Brain microvascular endothelial cell (primary cell): ENCODE data around the gene TBC1D12.

Experiments used
- DNase-seq: peaks from one replicate; pipeline ENCODE4 v3.0.0-alpha.2; 2020
- H3K27ac ChIP-seq: fragments of 250-450 bp; sonication (Bioruptor Pico); 2 replicates; pipeline ENCODE4 v1.5.1; 2020; ENCODE audit warnings: mild to moderate bottlenecking, moderate library complexity
- H3K27me3 ChIP-seq: fragments of 250-450 bp; sonication (Bioruptor Pico); replicated peaks from 2 replicates; pipeline ENCODE4 v1.5.1; 2020; ENCODE audit warnings: mild to moderate bottlenecking
- H3K36me3 ChIP-seq: fragments of 250-450 bp; sonication (Bioruptor Pico); replicated peaks from 2 replicates; pipeline ENCODE4 v1.5.1; 2020; ENCODE audit warnings: mild to moderate bottlenecking
- H3K4me3 ChIP-seq: 2 replicates; pipeline ENCODE4 v1.5.1; 2011; ENCODE audit warnings: low read depth, mild to moderate bottlenecking, control low read depth, low read length, moderate library complexity
- in situ Hi-C: cut with HindIII; loops from 2 replicates; pipeline ENCODE4 v1.10.0; 2017; ENCODE audit warnings: low sequenced_read_pairs, low pct_ligation_motif_present
- TF ChIP-seq, protein P1 (sequence below): IDR thresholded peaks from 2 replicates; pipeline ENCODE4 v1.5.1; 2011; ENCODE audit warnings: low read depth, mild to moderate bottlenecking, moderate library complexity, low read length, control low read depth, inconsistent platforms; ENCODE audit errors: missing control alignments

Gene TBC1D12

DNA sequence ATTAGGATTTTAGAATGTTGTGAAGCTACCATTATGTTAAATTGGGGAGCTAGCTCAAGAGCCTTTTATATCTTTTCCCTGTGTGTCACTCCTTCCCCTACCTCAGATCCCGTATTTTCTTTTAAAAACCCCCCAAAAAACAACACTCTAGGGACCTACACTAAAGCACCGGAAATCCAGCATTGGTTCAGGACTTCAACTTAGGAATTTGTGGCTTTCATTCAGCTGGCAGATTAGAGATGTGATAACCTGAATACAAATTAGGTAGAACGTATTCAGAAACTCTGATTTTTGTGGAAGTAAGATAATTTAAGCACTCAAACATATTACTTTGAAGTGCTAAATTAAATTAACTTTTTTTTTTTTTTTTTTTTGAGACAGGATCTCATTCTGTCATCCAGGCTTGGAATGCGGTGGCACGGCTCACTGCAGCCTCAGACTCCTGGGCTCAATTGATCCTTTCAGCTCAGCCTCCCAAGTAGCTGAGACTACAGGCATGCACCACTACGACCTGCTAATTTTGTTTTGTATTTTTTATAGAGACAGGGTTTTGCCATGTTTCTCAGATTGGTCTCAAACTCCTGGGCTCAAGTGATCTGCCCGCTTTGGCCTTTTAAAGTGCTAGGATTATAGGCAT lies 6.8 kb downstream of the TBC1D12 start:
- in situ Hi-C loops: no loop called here
- Histone ChIP-seq H3K4me3 (no peak overlapping the region), H3K27me3 (no peaks in the 10 kb centered on the region), H3K27ac (no peak overlapping the region), H3K36me3 (no peaks in the 10 kb centered on the region)
- no peak for DNase-seq
- TF ChIP-seq, protein P1, sequence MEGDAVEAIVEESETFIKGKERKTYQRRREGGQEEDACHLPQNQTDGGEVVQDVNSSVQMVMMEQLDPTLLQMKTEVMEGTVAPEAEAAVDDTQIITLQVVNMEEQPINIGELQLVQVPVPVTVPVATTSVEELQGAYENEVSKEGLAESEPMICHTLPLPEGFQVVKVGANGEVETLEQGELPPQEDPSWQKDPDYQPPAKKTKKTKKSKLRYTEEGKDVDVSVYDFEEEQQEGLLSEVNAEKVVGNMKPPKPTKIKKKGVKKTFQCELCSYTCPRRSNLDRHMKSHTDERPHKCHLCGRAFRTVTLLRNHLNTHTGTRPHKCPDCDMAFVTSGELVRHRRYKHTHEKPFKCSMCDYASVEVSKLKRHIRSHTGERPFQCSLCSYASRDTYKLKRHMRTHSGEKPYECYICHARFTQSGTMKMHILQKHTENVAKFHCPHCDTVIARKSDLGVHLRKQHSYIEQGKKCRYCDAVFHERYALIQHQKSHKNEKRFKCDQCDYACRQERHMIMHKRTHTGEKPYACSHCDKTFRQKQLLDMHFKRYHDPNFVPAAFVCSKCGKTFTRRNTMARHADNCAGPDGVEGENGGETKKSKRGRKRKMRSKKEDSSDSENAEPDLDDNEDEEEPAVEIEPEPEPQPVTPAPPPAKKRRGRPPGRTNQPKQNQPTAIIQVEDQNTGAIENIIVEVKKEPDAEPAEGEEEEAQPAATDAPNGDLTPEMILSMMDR: no peak

DNA sequence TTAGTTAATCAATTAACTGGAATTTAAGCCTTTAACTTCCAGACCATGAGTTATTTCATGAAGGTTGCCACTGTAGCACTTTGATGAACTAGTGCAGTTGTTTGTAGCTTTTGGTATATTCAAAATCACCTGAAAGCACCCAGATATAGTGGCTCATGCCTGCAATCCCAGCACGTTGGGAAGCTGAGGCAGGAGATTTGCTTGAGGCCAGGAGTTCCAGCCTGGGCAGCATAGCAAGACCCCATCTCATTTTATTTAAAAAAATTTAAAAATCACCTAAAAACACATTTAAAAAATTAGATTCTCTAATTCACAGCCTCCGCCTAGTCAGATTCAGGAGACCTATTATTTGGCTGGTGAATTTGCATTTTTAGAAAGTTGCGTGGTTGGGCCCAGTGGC lies 9.0 kb downstream of the TBC1D12 start:
- H3K36me3 ChIP-seq: no peaks in the 10 kb centered on the region
- H3K4me3 ChIP-seq: no peak overlapping the region
- no peak for DNase-seq
- H3K27me3 ChIP-seq: no peaks in the 10 kb centered on the region
- H3K27ac ChIP-seq: no peak overlapping the region
- in situ Hi-C loops: no loop called here
- TF ChIP-seq, protein P1: no peak

DNA sequence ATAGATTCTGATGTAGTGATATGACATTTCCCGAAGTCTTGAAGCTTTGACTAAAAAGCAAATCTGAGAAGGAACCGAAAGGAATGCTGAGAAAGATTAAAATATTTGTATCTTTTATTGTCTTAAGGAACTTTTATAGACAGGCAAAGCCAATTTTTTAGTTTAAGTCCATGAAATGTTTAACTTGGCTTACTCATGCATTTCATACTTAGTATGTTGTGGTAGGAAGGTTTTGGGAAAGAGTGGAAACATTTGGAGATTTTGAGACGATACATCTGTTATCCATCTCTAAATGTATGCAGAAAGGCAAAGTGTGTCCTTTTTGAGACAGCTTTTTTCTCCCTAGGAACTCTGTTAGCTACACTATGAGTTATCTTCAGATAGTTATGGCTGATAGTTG lies 10.1 kb downstream of the TBC1D12 start:
- no peaks in the 10 kb centered on the region for H3K36me3 ChIP-seq
- H3K4me3 ChIP-seq: no peak overlapping the region
- no peaks in the 10 kb centered on the region for H3K27me3 ChIP-seq
- DNase-seq: no peak
- in situ Hi-C loops: no loop called here
- TF ChIP-seq, protein P1: no peak
- no peak overlapping the region for H3K27ac ChIP-seq

DNA sequence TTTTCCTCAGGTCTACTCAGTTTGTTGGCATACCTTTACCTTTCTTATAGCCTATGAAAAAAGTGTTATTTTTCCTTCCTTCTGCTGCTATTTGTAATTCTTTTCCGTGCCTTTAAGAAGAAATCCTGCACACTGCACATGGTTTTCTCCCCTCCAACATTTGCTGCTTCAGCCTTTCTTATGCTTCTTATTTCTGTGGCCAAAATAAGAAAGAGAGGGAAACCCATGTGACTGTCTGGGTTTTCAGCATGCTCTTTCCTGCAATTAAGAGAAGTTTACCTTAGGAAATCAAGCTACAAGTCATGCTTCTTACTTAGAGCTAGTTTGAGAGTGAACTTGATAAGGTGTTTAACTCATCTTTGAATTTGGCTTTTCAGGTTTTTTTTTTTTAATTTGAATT lies 11.0 kb downstream of the TBC1D12 start:
- Histone ChIP-seq H3K27ac (no peak overlapping the region), H3K36me3 (no peaks in the 10 kb centered on the region), H3K27me3 (no peaks in the 10 kb centered on the region), H3K4me3 (no peak overlapping the region)
- TF ChIP-seq, protein P1: no peak
- no peak for DNase-seq
- in situ Hi-C loops: no loop called here

DNA sequence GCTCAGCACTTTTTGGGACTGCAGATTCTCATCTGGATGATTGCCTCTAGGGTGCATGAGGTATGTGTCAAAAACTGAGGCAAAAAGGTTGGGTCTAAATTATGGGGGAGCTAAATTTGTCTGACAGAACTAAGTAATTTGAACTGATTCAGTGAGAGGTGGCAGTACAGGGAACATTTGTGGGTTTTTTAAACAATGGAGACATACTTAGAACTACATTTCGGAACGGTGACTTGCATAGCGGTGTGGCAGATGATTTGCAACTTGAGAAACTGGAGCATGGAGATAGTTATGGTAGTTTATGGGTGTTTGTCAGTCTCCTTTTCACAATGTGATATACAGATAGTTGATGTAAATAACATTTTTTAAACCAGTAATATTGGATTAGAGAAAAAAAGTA lies 14.6 kb downstream of the TBC1D12 start:
- TF ChIP-seq, protein P1: no peak
- DNase-seq: no peak
- H3K27ac ChIP-seq: no peak overlapping the region
- in situ Hi-C loops: no loop called here
- H3K36me3 ChIP-seq: no peaks in the 10 kb centered on the region
- H3K27me3 ChIP-seq: no peaks in the 10 kb centered on the region
- no peak overlapping the region for H3K4me3 ChIP-seq

DNA sequence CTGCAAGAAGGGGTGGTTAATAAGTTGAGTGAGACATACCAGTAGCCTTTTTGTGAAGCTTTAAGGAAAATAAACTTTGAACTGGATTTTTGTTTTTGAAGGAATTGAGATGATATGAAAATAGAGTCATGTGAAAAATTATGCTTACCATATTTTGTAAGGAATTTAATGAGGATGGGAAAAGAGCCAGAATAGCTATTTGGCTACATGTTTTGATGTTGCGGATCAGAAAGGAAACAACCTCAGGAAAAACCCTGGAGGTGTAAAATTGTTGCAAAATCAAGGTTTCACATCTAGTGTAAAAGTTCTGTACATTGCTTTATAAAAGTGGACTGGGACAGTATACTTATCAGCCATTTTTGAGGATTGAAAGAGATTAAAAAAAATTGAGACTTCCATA lies 15.0 kb downstream of the TBC1D12 start:
- DNase-seq: no peak
- Histone ChIP-seq H3K27ac (no peak overlapping the region), H3K36me3 (no peaks in the 10 kb centered on the region), H3K27me3 (no peaks in the 10 kb centered on the region), H3K4me3 (no peak overlapping the region)
- in situ Hi-C loops: no loop called here
- TF ChIP-seq, protein P1: no peak
